ENCODE results near the gene PSME2.

DNA sequence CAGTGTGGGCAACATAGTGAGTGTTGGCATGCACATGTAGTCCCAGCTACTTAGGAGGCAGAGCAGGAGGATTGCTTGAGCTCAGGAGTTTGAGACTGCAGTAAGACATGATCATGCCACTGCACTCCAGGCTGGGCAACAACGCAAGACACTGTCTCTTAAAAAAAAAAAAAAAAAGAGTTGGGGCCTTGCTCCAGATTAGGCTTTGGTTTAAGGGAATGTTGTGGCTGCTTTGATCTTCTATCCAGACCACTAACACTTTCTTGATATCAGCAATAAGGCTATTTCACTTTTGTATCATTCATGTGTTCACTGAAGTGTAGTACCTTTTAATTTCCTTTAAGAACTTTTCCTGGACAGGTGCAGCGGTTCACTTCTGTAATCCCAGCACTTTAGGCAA, 18.7 kb downstream of the PSME2 start:
- TF ChIP-seq, protein P1, sequence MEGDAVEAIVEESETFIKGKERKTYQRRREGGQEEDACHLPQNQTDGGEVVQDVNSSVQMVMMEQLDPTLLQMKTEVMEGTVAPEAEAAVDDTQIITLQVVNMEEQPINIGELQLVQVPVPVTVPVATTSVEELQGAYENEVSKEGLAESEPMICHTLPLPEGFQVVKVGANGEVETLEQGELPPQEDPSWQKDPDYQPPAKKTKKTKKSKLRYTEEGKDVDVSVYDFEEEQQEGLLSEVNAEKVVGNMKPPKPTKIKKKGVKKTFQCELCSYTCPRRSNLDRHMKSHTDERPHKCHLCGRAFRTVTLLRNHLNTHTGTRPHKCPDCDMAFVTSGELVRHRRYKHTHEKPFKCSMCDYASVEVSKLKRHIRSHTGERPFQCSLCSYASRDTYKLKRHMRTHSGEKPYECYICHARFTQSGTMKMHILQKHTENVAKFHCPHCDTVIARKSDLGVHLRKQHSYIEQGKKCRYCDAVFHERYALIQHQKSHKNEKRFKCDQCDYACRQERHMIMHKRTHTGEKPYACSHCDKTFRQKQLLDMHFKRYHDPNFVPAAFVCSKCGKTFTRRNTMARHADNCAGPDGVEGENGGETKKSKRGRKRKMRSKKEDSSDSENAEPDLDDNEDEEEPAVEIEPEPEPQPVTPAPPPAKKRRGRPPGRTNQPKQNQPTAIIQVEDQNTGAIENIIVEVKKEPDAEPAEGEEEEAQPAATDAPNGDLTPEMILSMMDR (IDR thresholded peaks at IDR 0.05), result no peak
- TF ChIP-seq POLR2A (IDR thresholded peaks at IDR 0.05), result no peak

Measured in transverse colon (tissue), 3 donors.